ACC112 (cell line): Measurements from ENCODE around the gene IL22RA1.

Experiments
- H2AFZ ChIP-seq: fragments of 200-600 bp; sonication (generic); one replicate; pipeline ENCODE4 v1.6.0; 2017; ENCODE audit warnings: antibody characterized with exemption, low read length; ENCODE audit not compliant: unreplicated experiment
- H3K27ac ChIP-seq: fragments of 200-600 bp; sonication (generic); 2 replicates; pipeline ENCODE4 v1.5.1; 2014; ENCODE audit warnings: low read depth, mild to moderate bottlenecking, antibody characterized with exemption, low read length, moderate library complexity
- H3K27me3 ChIP-seq: fragments of 200-600 bp; sonication (generic); 2 replicates; pipeline ENCODE4 v1.6.1; 2014; ENCODE audit warnings: mild to moderate bottlenecking, antibody characterized with exemption, low read length, moderate library complexity, mixed read lengths; ENCODE audit not compliant: insufficient read depth
- H3K36me3 ChIP-seq: fragments of 200-600 bp; sonication (generic); 2 replicates; pipeline ENCODE4 v1.6.1; 2016; ENCODE audit warnings: mild to moderate bottlenecking, antibody characterized with exemption, low read length, moderate library complexity, mixed read lengths; ENCODE audit not compliant: insufficient read depth
- H3K4me1 ChIP-seq: fragments of 200-600 bp; sonication (generic); one replicate; pipeline ENCODE4 v1.6.1; 2016; ENCODE audit warnings: low read length, mixed read lengths; ENCODE audit not compliant: insufficient read depth, unreplicated experiment, control insufficient read depth
- H3K4me3 ChIP-seq: fragments of 200-600 bp; sonication (generic); 2 replicates; pipeline ENCODE4 v1.5.1; 2014; ENCODE audit warnings: mild to moderate bottlenecking, low read depth, low read length
- H3K79me2 ChIP-seq: fragments of 200-600 bp; sonication (generic); one replicate; pipeline ENCODE4 v1.6.0; 2016; ENCODE audit warnings: low read length; ENCODE audit not compliant: control insufficient read depth, unreplicated experiment, insufficient read depth

The IL22RA1 gene

DNA sequence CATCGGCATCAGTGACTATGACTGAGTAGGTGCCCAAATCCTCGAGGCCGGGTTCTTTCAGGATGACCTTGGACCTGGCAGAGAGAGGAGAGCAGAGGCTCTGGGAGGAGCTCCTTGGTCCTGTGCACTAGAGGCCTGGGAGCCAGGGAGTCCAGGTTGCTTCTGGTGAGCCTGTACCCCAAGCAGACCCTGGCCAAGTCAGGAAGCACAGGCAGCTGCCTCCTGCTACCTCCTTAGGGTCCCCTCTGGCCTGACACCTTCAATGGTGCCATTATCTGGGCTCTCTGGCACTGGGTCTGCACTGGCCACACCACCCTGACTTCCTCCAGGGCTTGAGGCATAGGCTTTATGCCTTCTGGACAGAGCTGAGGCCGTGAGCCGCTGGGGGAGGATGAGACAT, 68.7 kb downstream of the IL22RA1 start:
- Histone ChIP-seq H3K4me3 (no peak overlapping the region), H3K79me2 (no peaks in the 10 kb centered on the region), H3K27ac (no peak overlapping the region), H3K4me1 (no peaks in the 10 kb centered on the region), H2AFZ (no peak overlapping the region), H3K36me3 (no peaks in the 10 kb centered on the region), H3K27me3 (no peaks in the 10 kb centered on the region)

DNA sequence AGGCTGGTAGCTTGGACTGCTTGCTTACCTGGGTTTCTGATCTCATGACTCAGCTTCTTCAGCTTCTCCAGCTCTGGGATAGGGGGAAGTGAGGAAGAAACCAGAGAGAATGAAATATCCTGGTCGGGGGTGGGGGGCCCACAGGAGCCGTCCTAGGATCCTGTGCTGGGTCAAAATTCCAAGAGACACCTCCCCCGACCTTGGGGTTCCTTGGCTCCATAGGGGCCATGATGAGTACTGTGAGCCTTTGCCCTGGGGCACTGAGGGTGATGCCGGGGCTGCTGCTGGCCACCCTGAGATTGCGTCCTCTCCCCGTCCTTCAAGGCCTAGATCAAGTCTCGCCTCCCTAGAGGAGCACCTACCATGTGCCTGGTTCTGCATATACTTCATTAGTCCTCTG, 71.0 kb downstream of the IL22RA1 start:
- H3K4me1 ChIP-seq: no peaks in the 10 kb centered on the region
- no peak overlapping the region for H2AFZ ChIP-seq
- H3K4me3 ChIP-seq: no peak overlapping the region
- no peaks in the 10 kb centered on the region for H3K79me2 ChIP-seq
- H3K36me3 ChIP-seq: no peaks in the 10 kb centered on the region
- no peaks in the 10 kb centered on the region for H3K27me3 ChIP-seq
- no peak overlapping the region for H3K27ac ChIP-seq

DNA sequence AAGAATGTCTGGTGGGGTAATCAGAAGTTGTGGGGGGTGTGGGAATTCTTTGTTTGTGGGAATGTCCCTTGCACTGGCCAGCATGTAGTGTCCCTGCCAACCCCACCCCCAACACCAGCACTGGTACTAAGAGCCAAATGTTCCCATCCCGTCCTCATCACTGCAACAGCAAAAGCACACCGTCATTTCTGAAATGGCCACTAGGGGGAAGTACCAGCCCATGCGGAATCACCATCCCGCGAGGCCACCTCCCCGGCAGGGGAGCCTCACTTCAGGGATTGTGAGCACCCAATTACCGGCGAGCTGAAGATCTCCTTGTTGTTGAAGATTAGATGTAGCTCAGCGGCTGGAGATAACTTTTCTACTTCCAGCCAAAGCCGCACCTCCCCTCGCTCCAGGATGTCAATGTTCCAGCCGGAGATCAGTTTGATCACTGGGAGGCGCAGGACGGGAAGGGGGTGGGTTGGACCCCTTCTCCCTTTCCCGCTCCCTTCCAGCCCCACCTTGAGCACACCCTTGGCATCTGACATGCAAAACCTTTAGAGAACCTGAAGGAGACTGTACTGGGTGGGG, 72.0 kb downstream of the IL22RA1 start:
- no peak overlapping the region for H3K4me3 ChIP-seq
- H2AFZ ChIP-seq: no peak overlapping the region
- H3K27ac ChIP-seq: no peak overlapping the region

DNA sequence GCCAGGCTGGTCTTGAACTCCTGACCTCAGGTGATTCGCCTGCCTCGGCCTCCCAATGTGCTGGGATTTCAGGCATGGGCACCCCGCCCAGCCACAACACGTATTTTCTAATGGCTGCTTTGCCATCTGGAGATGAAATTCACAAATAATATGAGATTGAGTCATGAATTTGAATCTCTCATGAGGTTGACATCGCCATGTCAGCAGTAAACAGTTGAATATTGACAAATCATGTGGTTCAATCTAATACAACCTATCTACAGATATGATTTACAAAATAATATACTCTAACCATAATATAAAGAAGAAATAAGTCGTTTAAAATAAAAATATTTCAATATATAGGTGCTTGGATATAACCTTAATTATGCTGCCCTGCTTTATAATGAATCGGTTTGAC, 73.1 kb downstream of the IL22RA1 start:
- H2AFZ ChIP-seq: no peak overlapping the region
- H3K4me1 ChIP-seq: no peaks in the 10 kb centered on the region
- H3K27ac ChIP-seq: no peak overlapping the region
- no peaks in the 10 kb centered on the region for H3K27me3 ChIP-seq
- H3K4me3 ChIP-seq: no peak overlapping the region
- H3K79me2 ChIP-seq: no peaks in the 10 kb centered on the region
- H3K36me3 ChIP-seq: no peaks in the 10 kb centered on the region

More for the DNA sequence above, 72.0 kb downstream of the IL22RA1 start:
- Histone ChIP-seq H3K36me3 (no peaks in the 10 kb centered on the region), H3K4me1 (no peaks in the 10 kb centered on the region), H3K79me2 (no peaks in the 10 kb centered on the region), H3K27me3 (no peaks in the 10 kb centered on the region)
